NCI-H1092 treated with DMSO at 0.1 percent for 48 hours (cell line): ENCODE results near the gene FARSB.

Source experiments
- DNase-seq: peaks from one replicate; lab custom pipeline; 2025; lab: John Stamatoyannopoulos, UW

FARSB gene

DNA sequence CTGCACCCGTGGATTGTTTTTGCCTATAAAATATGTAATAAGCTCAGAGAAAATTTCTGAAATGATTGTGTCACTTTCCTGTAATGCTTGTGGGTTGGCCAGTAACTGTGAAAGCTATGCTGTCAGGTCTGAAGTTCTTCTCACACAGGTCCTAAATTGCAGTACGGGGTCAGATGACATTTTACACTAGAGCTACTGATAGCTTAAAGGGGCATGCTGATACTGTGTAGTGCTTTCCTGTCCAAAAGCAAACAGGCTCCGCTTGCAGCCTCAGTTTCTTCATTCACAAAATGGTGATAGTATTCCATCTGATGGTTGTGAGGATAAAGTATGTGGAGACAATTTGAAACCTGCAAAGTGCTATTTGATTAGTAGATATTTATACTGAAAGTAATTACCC lies 7.6 kb upstream of the FARSB start:
- DNase-seq = no peak

DNA sequence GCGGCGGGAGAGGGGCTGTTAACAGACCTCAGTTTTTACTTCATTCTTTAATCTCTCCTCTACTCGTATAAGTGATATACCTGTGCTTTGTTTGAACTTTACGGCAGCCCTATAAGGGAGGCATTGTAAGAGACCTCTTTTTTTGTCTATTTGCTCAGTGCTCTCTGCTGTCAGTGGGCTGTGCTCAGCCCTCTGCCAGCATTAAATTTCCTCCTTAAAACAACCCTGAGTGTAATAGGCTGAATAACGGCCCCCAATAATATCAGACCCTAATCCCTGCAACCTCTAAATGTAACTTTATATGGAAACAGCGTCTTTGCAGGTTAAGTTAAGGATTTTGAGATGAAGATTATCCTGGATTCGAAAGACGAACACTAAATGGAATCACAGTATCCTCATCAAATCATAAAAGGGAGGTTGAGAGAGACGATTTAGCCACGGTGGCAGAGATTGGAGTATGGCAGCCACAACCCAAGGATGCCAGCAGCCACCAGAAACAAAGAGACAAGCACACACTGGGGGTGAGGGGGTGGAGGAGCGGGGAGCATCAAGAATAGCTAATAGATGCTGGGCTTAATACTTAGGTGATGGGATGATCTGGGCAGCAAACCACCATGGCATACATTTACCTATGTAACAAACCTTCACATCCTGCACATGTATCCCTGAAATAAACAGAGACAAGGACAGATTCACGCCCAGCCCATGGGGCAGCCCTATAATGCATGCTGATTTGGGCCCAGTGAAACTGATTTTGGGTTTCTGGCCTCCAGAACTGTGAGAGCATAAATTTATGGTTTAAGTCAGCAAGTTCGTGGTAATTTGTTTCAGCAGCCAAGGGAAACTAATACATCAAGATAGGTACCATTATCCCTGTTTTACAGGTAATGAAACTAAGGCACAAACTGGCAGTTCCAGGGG lies 894 bp upstream of the FARSB start:
- no peak for DNase-seq

- no peak for DNase-seq
These were observed 2.6 kb downstream of the FARSB start for GRCh38 chr2:222653280-222653679.

DNA sequence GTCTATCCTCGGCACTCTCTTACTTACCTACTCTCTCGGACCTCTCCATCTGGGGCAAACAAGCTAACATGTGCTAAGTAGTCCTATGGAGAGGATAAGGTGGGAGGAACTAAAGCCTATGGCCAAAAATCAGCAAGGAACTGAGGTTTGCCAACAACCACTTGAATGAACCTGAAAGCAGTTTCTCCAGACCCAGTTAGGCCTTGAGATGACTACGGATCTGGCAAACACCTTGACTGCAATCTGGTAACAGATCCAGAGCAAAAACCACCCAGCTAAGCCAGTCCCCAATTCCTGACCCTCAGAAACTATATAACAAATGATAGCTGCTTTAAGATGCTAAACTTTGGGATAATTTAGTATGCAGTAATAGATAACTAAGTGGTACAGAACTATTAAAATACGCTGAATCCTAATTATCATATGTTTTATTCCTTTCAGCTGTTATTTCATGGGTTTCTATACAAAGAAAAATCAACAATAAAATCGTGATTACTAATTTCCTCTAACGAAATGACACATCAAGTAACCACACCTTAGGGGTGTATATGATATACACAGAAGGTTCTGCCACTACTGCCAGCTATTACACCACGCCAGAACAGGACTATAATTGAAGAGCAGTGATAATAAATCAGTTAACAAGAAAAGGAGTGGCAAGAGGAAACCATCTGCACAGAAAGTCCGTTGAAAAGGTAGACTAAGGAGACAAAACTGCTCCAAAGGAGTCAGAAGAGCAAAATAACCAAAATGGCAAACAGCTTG lies 3.2 kb downstream of the FARSB start:
- DNase-seq = no peak

GRCh38 chr2:222651718-222652418 lies 4.0 kb downstream of the FARSB start:
- DNase-seq = no peak

DNA sequence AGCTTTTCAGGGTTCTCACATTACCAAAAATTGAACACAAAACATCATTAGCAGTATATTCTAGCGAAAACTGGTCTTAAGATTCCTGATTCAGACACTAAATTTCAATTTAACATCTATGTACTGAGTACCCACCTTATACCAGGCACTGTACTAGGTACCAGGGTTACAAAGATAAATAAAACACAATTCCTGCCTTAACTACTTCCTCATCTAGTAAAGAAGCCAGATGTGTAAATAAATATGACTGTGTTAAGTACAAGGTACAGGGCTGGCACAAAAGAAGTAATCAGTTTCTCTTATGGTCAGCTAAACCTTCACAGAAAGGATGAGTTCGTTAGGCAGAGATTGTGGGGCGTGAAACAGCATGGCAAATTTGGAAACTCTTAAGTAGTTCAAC lies 6.1 kb downstream of the FARSB start:
- DNase-seq = no peak

DNA sequence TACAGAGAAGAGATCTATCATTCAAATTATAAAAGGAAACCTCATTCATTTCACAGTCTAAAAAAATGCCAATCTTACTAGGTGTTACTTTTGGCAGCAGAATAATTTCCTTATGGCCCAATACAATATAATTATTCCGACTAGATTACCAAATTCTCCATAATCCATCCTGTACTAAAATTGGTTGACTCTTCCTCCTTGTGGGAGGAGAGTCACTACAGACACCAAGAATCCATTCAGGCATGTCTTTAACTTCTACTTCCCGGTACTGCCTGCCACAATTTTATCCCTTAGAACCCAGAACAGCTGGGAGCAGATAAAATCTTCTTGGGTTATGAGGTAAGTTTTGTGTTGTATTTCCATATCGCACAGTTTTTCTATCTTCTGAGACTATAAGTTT lies 9.9 kb downstream of the FARSB start:
- no peak for DNase-seq

DNA sequence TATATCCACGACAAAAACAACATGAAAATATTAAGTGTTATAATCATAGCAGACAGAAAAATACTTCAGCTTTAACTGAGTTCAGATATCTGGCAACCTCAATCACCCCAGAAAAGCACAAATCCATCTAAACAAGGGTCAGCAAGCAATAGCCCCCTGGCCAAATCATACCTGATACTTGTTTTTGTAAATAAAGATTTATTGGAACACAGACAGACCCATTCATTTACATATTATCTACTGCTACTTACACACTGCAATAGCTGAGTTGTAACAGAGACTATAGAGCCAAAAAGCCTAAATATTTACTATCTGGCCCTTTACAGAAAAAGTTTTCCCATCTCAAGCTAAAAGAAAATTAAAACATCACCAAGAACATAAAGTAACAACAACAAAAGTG lies 12.8 kb downstream of the FARSB start:
- DNase-seq = no peak

DNA sequence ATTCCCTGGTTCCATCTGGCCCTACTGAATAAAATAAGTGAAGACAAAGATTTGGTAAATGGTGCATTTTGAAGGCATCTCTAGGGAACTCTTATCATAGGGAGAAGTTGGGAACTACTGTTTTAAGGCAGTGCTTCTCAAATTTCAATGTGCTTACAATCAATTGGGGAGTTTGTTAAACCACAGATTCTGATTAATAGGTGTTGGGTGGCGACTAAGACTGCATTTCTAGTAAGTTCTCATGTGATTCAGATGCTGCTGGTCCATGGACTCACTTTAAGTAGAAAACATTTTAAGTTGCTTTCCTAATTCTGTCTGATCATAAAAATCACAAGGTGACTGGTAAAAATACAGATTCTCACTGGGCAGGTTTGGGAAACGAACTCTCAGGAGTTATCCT lies 14.6 kb downstream of the FARSB start:
- DNase-seq = no peak

- no peak for DNase-seq
These were observed 18.8 kb downstream of the FARSB start for GRCh38 chr2:222637067-222637466.

DNA sequence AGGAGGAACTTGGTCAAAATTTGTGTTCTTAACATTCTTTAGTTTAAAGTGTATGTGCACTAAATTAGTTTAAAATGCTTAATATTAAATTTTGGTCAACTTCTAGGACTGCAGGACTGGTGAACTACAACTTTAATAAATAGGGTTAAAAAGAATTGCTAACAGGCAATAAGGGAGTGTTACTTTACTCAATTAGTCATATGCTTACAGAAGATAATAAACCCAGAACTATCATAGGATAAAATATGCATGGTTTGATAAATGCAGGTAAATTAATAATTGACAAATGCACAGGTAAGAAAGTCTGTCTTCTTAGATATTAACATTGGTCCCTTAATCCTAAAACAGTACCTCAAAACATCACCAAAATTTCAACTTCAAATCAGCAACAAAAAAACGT lies 20.6 kb downstream of the FARSB start:
- no peak for DNase-seq

DNA sequence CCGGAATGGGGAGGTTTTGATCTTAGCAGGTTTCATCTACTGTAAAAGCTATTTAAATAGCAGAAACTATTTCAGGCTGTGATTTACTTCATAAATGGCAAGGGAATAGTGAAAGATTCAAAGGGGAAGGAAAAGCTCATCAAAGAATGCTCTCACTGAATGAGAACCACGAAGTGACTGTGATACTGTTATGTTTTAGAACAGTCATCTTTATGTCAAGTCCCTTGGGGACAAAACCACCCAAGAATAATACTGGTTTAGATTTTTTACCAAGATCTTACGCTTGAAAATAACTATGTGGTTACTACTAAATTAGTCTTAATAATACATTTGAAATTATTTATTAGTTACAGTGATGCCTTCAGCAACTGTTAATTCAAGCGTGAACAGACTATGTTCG lies 28.1 kb downstream of the FARSB start:
- no peak for DNase-seq

GRCh38 chr2:222623756-222624309 lies 32.1 kb downstream of the FARSB start:
- DNase-seq = no peak

- DNase-seq = no peak
These were observed 33.0 kb downstream of the FARSB start for GRCh38 chr2:222622910-222623309.

GRCh38 chr2:222621893-222622292 lies 34.0 kb downstream of the FARSB start:
- DNase-seq = no peak

DNA sequence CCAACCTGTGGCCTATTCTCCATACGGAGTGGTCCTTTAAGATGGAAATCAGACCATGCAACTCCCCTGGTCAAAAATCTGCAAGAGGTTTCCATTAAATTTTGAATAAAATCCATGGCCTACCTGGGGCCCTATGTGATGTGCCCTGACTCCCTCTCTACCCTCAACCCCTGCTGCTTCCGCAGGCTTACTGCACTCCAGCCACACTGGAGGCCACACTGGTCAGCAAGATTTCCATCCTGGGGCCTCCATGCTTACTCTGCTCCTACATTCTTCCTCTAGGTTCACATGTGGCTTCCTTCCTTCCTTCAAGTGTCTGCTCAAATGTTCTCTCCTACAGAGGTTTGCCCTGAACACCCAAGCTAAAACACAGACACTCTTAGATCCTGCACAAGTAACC lies 40.6 kb downstream of the FARSB start:
- no peak for DNase-seq

- DNase-seq = peak; percentile 65
These were observed 42.1 kb downstream of the FARSB start for GRCh38 chr2:222613715-222614331.

DNA sequence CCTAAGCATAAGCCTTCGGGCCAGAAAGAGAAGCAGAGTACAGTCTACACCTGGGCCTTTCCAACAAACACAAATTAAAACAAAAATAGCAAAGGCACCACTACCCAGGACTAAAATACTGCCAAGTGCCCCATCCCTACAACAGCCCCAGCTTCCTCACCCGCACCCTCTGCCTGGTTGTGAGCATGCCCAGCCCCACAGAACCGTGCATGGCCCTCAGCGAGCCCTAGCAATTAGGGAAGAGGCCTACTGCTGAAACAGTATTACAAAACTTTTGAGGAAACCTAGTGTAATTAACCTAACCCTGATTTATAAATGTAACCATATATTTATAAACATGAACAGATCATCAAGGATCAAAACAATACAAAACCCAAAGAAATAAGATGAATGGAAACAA lies 44.2 kb downstream of the FARSB start:
- no peak for DNase-seq

DNA sequence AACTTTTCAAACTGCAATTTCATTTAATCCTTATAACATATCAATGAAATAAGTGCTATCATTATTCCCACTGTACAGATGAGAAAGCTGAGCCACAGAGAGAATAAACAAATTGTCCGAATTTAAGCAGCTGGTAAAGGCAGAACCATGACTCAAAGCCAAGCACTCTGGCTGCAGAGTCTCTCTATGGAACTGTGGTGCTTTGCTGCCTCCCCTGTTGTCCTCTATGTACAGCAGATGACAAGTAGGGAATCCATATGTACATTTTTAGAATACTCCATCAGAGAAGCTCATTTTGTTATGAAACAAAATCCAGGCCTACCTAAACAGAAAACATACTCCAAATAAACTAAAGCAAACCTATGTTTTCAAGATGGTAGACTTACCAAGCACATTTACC lies 45.1 kb downstream of the FARSB start:
- no peak for DNase-seq

GRCh38 chr2:222609381-222609780 lies 46.5 kb downstream of the FARSB start:
- no peak for DNase-seq

GRCh38 chr2:222608081-222608480 lies 47.8 kb downstream of the FARSB start:
- no peak for DNase-seq

DNA sequence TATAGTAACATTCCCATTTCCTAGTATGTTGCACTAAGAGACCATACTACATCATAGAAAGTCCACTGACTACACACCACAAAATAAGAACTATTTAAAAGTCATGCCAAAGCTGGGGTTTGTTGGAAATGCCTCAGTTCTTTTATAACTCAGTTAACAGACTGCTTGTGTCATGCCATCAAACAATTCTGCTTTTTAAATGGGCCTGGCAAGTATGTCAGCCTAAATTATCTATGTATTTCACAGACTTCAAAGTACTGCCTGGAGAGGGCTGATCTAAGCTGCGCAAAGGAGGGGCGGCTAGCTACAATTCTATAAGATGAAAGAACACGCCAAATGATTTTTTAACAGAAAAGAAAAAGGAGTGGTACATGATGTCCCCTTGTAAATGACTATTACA lies 49.6 kb downstream of the FARSB start:
- no peak for DNase-seq
